Daoy (cell line): ENCODE results near the gene ZNF70. TPM values are rescaled to one million over a fixed set of nuclear protein-coding genes. Genes with fewer than 3 reads are reported as not detected.

ENCODE experiments used
- DNase-seq: peaks from one replicate; pipeline ENCODE4 v3.0.0-alpha.2; 2015; ENCODE audit warnings: low read depth
- total RNA-seq: library from RNA; depleted of rRNA; stranded (reverse); fragments of >200 nt; shearing (Covaris generic); gene quantifications from 2 replicates; pipeline ENCODE4 v1.2.3, GENCODE V29; 2014; rRNA removed

Gene ZNF70
- total RNA-seq, 1 experiment from 2014 or later = 3.1 TPM

GRCh38 chr22:23692598-23693291 lies 58.2 kb downstream of the ZNF70 start:
- no peak for DNase-seq

GRCh38 chr22:23691748-23692423 lies 59.0 kb downstream of the ZNF70 start:
- DNase-seq = no peak

GRCh38 chr22:23690713-23691112 lies 60.2 kb downstream of the ZNF70 start, which contains the start of gene RGL4:
Gene RGL4, plus strand, starts transcription at chr22:23691013. Its CDS starts 1,018 bp downstream, at chr22:23692031.
- DNase-seq = no peak

- DNase-seq = no peak
Measured at GRCh38 chr22:23689414-23689813, 61.5 kb downstream of the ZNF70 start.

Other genes starting within 250 kb of the ZNF70 start
- not detected in 2 replicates for gene IGLL1, start 170.8 kb downstream of the ZNF70 start, total RNA-seq
- not detected in 2 replicates for gene DRICH1, start 118.8 kb downstream of the ZNF70 start, total RNA-seq
- gene RGL4, start 60.1 kb downstream of the ZNF70 start, total RNA-seq = not detected in 2 replicates
- gene VPREB3, start 3.3 kb upstream of the ZNF70 start, total RNA-seq = not detected in 2 replicates
- not detected in 2 replicates for gene C22orf15, start 11.9 kb upstream of the ZNF70 start, total RNA-seq
- gene CHCHD10, start 16.9 kb upstream of the ZNF70 start, total RNA-seq = 3.5 and 31.6 TPM in 2 replicates
- gene MMP11, start 21.7 kb upstream of the ZNF70 start, total RNA-seq = 0.34 and 4.2 TPM in 2 replicates
- 125 and 144 TPM in 2 replicates for gene SMARCB1, start 35.9 kb upstream of the ZNF70 start, total RNA-seq
- gene DERL3, start 87.9 kb upstream of the ZNF70 start, total RNA-seq = 0.24 and 0.57 TPM in 2 replicates
- 6.0 and 7.4 TPM in 2 replicates for gene SLC2A11, start 106.8 kb upstream of the ZNF70 start, total RNA-seq
- 224 and 296 TPM in 2 replicates for gene MIF, start 143.3 kb upstream of the ZNF70 start, total RNA-seq
- gene GSTT2B, start 210.1 kb upstream of the ZNF70 start, total RNA-seq = 0.68 and 0.91 TPM in 2 replicates
- gene DDTL, start 215.8 kb upstream of the ZNF70 start, total RNA-seq = 0.11 and 1.1 TPM in 2 replicates
- 113 and 133 TPM in 2 replicates for gene DDT, start 223.3 kb upstream of the ZNF70 start, total RNA-seq
- not detected in 2 replicates for gene GSTT2, start 229.0 kb upstream of the ZNF70 start, total RNA-seq